ENCODE data around the gene LHX5. TPM values are rescaled to one million over a fixed set of nuclear protein-coding genes. Genes with fewer than 3 reads are reported as not detected.

LHX5 gene
- total RNA-seq, 1 donor from 2014 or later, result not detected

DNA sequence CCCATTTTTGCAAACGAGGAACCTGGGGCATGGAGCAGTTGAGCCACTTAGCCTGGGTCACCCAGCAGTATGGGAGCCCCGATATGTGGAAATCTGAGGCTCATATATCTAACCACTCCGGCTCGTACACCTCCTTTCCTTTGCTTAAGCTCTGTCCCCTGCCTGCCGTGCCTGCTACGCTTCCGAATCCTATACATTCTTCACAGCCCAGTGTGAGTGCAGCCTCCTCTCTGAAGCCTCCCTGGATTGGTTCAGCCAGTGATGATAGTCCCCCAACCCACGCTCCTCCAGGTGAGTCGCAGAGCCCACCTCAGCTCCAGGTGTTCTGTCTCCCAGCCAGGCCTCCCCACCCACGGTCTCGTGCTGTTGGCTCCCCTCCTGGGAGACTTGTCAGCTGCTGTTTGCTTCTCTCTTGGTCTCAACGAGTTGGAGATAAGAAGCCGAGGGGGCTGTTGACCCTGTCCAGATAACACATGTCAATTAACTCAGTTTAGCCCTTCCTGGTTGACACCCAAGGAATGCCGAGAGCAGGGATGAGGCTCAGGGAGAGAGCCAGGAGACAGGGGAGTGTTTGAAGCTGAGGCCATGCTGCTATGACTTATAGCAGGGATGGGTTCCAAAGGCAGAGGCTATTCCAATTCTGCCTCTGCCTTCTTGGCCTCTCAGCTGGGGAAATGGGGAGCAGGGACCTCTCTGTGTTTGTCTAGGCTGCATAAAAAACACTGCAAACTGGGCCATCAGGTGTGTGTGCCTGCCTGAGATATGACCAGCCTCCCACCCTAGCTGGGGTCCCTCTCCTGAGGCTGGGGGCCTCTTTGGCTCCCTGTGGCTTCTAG is 30.5 kb downstream of the LHX5 start:
- DNase-seq (ENCODE audit: extremely low read depth, low read depth, low spot score), result no peak

DNA sequence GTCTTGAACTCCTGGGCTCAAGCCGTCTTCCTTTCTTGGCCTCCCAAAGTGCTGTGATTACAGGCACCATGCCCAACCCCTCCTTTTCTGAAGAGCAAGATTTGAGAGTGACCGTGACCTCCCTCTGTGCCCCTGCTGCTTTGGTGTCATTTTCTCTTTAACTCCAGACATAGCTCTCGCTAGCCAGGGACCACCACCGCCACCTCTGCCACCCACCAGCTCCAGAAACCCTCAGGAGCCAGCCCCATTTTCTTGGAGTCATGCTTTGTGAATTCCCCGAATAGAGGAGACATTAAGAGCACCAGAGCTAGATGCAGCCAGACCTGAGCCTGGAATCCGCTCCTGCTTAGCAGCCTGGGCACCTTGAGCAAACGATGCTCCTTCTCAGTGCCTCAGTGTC is 31.3 kb downstream of the LHX5 start:
- DNase-seq (ENCODE audit: extremely low read depth, low read depth, low spot score), result no peak

DNA sequence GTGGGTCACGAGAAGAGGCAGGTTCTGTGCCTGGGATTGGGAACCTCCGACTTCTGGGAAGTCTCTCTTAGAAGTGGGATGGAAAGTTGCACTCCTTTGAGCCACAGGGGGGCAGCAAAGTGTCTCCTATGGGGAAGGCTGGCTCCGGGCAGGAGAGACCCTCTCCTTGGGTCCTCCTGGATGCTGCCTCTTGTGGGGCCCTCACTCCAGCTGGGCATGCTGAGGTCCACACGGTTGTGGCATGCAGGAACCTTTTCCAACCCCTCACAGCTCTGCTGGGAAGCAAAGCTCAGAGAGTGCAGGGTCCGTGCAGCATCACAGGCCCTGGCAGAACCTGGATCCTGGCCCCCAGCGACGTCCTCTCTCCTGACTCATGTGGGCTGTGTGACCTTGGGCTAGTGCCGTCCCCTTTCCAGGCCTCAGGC is 32.1 kb downstream of the LHX5 start:
- no peak for DNase-seq (ENCODE audit: extremely low read depth, low read depth, low spot score)

DNA sequence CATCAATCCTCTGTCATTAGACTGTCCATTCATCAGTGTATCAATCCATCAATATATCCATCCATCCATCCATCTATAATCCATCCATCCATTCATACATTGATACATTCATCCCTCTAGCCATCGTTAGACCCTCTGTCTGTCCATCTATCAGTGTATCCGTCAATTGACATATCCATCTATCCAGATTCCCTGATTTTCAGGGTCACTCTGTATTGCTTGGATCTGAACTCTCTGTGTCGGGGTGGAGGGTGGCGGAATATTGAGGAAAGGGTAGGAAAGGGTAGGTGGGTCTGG is 32.4 kb downstream of the LHX5 start:
- no peak for DNase-seq (ENCODE audit: extremely low read depth, low read depth, low spot score)

DNA sequence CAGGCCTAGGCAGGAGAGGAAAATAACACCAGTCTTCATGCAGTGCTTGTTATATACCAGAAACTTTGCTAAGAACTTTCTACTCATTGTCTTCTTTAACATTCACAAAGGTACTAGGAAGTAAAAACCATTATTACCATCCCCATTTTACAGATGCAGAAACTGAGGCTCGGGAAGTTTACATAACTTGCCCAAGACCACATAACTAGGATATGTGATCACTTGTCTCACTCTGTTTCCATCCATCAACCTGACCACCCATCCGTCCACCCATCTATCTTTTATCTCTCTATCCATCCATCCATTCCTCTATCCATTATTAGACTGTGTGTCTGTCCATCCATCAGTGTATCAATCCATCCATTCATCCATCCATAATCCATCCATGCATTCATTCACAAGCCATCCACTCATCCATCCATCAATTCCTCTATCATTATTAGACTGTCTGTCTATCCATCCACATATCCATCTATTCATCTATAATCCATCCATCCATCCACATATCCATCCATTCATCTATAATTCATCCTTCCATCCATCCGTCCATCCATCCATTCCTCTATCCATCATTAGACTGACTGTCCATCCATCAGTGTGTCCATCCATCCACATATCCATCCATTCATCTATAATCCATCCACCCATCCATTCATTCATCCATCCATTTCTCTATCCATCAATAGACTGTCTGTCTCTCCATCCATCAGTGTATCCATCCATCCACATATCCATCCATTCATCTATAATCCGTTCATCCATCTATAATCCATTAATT is 33.0 kb downstream of the LHX5 start:
- no peak for DNase-seq (ENCODE audit: extremely low read depth, low read depth, low spot score)

DNA sequence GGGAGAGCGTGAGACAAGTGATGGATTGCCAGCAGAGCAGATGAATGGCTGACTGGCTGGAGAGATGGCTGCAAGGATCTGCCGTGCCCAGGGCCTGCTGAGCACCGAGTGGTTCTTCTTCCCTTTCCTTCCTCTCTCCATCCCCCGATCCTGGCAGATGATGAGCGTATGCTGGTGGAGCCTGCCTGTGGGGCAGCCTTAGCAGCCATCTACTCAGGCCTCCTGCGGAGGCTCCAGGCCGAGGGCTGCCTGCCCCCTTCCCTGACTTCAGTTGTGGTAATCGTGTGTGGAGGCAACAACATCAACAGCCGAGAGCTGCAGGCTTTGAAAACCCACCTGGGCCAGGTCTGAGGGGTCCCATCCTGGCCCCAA is 34.0 kb downstream of the LHX5 start:
- no peak for DNase-seq (ENCODE audit: extremely low read depth, low read depth, low spot score)

DNA sequence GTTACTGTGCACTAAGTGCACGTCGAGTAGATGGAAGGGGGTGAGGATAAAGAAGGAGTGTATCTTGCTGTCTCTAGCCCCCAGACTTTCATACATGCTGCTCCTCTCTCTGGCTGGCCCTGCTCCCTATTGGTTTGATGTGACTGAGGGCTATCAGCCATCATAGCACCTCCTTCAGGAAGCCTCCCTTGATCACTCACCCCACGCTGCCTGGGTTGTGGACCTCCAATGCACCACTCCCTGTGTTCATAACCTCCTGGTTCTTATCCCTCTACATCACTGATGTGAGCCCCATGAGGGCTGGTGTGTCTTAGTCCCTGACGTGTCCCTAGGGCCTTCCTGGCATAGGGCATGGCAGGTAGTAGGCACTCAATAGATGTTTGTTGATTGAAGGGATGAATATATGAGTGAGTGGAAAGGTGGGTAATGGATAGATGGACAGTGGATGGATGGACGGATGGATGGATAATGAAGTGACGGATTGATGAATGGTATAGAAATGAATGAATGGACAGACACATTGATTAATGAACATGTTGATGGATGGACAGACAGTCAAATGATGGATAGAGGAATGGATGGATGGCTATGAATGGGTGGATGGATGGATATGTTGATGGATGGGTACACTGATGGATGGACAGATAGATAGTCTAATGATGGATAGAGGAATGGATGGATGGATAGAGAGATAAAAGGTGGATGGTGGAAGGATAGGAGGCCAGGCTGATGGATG is 34.5 kb downstream of the LHX5 start:
- no peak for DNase-seq (ENCODE audit: extremely low read depth, low read depth, low spot score)

DNA sequence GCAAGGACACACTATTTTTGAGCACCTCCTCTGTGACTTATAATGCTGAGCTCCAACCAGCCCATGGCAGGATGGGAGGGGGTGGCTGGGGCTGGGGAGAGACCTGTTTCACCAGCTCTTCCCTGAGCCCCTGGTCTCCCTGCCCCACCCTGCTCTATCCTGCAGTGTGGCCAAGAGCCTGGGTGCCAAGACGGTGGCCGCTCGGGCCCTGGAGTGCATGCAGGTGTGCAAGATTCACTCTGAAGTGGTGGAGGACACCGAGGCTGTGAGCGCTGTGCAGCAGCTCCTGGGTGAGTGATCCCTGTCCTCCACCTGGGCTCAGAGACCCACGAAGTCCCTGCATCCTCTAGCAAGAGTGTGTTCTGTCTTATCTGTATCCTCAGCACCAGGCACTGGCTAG is 35.1 kb downstream of the LHX5 start:
- no peak for DNase-seq (ENCODE audit: extremely low read depth, low read depth, low spot score)

DNA sequence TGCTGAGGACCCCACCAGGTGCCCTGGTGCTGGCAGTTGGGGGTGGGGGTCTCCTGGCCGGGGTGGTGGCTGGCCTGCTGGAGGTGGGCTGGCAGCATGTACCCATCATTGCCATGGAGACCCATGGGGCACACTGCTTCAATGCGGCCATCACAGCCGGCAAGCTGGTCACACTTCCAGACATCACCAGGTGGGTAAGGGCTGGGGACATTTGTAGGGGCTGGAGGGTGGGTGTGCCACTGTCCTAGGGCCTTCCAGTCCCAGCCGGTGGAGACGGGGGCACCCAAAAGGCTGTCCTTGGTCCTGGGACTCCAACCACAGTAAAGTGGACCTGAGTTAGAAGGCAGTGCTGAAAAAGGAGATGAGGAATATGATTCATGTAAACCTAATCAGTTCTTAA is 36.3 kb downstream of the LHX5 start:
- DNase-seq (ENCODE audit: extremely low read depth, low read depth, low spot score), result no peak

DNA sequence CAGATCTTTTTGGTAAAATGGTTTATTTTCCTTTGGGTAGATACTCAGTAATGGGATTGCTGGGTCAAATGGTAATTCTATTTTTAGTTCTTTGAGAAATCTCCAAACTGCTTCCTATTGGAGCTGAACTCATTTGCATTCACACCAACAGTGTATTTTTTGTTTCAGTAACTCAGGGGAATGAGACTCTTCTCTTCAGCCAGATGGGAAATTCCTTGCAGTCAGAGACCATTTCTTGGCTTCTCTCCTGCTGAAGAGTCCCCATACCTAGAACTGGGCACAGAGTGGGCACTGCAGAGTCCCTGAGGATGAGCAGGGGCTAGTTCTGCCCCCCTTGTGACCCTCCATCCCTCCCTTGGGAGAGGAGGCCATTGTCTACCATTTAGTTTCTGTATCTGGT is 38.7 kb downstream of the LHX5 start:
- no peak for DNase-seq (ENCODE audit: extremely low read depth, low read depth, low spot score)

DNA sequence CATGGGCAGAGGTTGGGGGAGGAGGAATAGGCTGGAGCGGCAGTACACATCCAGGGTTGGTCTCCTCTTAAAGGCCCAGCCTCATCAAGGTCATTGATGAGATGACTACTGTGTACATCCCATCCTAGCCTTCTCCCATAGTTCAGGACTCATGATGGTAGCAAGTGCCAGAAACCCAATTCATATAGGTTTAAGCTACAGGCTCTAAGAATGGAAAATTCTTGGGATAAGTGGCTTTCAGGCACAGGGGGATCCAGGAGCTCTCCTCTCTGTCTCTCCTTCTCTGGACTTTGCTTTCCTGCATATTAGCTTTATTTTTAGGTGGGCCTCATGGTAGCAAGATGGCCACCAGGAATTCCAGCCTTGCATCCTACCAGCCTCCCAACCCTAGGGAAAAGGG is 43.2 kb downstream of the LHX5 start:
- DNase-seq (ENCODE audit: extremely low read depth, low read depth, low spot score), result no peak

DNA sequence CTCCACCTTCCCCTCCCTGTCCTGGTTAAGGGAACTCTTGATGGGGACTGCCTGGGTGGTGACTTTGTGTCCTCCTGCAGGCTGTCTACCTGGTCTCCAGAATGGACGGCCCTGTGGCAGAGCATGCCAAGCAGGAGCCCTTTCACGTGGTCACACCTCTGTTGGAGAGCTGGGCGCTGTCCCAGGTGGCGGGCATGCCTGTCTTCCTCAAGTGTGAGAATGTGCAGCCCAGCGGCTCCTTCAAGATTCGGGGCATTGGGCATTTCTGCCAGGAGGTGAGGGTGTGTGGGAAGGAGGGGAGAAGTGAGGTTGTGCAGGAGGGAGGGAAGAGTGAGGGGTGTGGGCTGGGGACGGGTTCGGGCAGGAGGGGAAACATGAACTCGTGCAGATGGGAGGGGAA is 43.8 kb downstream of the LHX5 start:
- no peak for DNase-seq (ENCODE audit: extremely low read depth, low read depth, low spot score)

DNA sequence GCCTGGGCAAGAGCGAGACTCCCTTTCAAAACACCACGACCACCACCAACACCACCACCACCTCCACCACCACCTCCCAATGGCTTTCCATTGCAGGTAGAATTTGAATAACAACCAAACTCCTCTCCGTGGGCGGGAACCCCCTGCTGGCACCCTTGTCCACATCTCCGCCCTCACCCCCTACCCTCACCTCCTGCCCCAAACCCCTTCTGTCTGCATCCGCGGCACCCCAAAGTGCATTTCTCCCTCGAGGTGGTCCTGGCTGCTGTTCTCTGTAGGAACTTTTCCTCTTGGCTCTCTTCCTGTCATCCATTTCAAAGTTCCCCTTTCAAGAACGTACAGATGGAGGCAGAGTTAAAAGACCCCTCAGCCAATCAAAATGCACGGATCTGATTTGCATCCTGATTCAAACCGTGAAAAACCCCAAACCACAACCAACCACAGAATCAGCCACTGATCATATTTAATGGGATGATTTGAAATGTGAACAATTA is 45.7 kb downstream of the LHX5 start:
- DNase-seq (ENCODE audit: extremely low read depth, low read depth, low spot score), result no peak

DNA sequence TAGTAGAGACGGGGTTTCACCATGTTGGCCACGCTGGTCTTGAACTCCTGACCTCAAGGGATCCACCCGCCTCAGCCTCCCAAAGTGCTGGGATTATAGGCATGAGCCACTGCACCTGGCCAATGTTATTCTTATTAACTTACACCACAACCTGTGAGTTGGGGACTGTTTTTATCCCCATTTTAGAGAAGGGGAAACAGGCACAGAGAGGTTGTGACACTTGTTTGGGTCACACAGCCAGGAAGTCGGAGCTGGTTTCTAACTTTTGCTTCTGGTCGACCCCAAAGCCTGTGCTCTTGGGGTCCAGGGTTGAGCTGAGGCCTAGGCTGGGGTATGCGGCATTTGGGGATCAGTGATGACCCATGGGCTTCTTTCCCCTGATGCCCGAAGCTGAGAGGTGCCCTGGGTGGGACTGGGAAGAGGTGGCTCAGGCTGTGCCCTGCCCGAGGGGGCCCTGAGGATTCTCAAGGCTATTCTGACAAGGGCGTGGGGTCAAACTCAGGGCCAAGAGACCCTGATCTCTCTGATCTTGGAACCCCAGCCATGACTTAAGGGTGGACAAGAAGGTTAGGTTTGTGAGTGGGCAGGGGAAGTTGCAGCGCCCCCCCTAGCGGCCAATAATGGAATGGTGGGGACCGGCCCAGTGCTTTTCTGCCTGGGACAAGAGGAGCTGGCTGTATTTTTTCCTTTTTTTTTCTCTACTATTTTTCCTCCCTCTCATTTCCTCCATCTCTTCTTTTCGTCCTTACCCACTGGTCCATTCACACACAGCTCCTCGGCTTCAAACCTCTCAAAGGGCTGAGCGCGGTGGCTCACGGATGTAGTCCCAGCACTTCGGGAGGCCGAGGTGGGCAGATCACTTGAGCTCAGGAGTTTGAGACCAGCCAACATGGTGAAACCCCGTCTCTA is 46.5 kb downstream of the LHX5 start:
- no peak for DNase-seq (ENCODE audit: extremely low read depth, low read depth, low spot score)

DNA sequence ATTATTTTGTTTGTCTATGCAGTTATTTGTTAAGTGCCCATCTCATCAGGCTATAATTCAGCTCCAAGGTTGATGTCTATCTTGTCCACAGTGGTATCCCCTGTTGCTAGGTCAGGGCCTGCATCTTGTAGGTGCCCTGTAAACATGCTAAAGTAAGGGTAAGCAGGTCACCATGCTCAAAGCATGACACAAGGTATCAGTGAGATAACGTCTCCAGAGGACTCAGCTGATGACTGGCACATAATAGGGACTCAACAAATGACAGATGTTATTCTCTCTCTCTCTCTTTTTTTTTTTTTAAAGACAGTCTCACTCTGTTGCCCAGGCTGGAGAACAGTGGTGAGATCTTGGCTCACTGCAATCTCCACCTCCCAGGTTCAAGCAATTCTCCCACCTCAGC is 47.2 kb downstream of the LHX5 start:
- DNase-seq (ENCODE audit: extremely low read depth, low read depth, low spot score), result no peak

DNA sequence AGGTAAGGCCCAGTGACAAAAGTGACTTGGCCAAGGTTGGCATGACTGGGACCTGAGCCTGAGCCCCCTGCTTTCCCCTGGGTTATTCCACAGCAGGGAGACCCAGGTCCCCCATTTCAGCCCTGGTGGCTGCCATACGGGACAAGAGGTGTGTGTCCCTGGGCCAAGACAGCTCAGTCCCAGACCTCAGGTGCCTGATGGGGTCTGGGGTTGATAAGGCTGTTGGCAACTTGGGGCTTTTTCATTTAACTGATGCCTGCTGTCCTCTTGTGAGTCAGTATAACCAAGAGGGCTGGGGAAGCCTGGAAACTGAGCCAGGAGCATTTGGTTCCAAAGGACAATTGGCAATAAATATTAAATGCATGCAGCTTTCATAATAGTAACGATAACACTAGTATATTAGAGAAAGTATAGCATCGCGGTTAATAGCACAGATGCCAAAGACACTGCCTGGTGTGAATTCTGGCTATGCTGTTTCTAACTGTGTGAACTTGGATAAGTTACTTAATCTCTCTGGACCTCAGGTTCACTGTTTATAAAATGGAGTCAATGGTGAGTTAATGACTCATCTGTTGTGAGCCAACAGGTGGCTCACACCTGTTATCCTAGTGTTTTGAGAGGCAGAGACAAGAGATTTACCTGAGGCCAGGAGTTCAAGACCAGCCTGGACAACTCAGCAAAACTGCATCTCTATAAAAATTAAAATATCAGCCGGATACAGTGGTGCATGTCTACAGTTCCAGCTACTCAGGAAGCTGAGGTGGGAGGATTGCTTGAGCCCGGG is 48.6 kb downstream of the LHX5 start:
- no peak for DNase-seq (ENCODE audit: extremely low read depth, low read depth, low spot score)

DNA sequence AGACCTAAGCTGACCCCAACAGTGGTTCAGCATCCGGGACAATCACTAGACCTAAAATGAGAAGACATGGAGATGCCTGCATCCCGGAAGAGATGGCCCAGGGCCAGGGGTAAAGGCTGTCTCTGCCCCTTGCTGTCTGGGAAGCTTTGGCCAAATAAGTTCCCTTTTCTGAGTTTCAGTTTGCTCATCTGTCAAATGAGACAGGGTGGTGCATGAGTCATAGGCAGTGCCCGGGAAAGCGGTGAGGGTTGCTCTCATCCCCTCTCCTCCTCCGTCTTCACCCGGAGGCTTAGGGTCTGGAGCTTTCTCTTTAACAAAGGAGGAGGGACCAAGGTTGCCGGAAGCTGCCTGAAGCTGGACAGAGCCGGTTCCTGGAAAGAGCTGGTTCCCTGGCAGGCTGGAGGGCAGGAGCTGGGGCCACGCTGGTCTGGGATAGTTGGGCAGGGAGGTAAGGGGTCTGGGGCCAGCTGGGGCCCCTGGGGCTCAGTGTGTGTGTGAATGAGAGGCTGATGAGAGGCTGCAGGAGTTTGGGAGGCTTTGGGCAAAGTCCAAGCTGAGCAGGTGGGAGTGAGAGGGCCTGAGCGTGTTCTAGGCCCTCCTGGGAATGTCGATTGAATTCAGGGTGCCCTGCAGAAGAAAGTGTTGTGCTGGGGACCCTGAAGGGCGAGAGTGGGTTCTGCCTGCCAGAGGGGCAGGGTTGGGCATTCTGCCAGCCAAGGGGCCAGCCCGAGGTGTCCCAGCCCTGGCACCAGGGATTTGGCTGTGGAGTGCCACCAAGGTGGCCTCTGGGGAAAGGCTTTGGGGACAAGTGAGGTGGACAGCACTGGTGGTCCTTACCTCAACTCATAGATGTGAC is 49.4 kb downstream of the LHX5 start, which contains the start of gene SDSL:
Gene SDSL (plus strand): TSS at position 351 of the 856 bp plus-strand sequence. CDS start 5,603 bp downstream, outside the sequence.
- DNase-seq (ENCODE audit: extremely low read depth, low read depth, low spot score), result no peak

DNA sequence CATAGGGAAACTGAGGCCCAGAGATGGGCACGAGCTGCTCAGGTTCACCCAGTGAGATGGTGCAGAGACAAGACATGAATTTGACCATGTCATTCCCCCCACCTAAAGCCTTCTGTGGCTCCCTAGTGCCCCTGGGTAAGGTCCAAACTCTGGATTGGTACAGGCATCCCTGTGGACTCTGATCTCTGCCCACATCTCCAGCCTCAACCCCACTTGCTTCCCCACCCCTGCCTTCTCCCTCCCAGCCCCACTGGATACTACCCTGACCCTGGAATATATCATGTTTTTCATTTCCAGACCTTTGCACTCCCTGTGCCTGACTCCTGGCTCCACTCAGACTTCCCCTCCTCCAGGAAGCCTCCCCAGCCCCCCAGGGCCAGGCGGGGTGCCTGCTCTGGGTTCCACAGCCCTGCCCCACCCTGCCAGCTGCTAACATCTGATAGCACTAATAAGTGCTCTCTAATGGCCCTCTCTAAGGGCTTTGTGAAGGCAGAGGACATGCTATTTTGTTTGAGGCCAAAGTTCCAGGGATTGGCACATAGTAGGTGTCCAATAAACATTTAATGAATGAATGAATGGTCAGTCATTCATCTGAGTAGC is 50.6 kb downstream of the LHX5 start:
- DNase-seq (ENCODE audit: extremely low read depth, low read depth, low spot score), result no peak

All from glomerular endothelial cell (primary cell).